Karpas-422 (cell line): ENCODE results near the gene SYT8. TPM values are rescaled to one million over a fixed set of nuclear protein-coding genes. Genes with fewer than 3 reads are reported as not detected.

Experiments
- DNase-seq: peaks from one replicate; pipeline ENCODE4 v3.0.0-alpha.2; 2015
- H2AFZ ChIP-seq: fragments of 200-600 bp; sonication (generic); 2 replicates; pipeline ENCODE4 v1.6.1; 2014; ENCODE audit warnings: antibody characterized with exemption, low read length, mixed read lengths
- H3K27ac ChIP-seq: fragments of 200-600 bp; sonication (generic); 2 replicates; pipeline ENCODE4 v1.5.1; 2014; ENCODE audit warnings: mild to moderate bottlenecking, low read length, moderate library complexity
- H3K27me3 ChIP-seq: fragments of 200-600 bp; sonication (generic); 2 replicates; pipeline ENCODE4 v1.6.1; 2014; ENCODE audit warnings: low read length, mixed read lengths
- H3K36me3 ChIP-seq: fragments of 200-600 bp; sonication (generic); 2 replicates; pipeline ENCODE4 v1.6.1; 2014; ENCODE audit warnings: low read length, mixed read lengths; ENCODE audit not compliant: insufficient read depth
- H3K4me1 ChIP-seq: fragments of 200-600 bp; sonication (generic); 2 replicates; pipeline ENCODE4 v1.6.1; 2014; ENCODE audit warnings: mild to moderate bottlenecking, low read length, mixed read lengths
- H3K4me2 ChIP-seq: fragments of 200-600 bp; sonication (generic); 2 replicates; pipeline ENCODE4 v1.6.1; 2014; ENCODE audit warnings: low read length, low read depth, mild to moderate bottlenecking; ENCODE audit not compliant: poor library complexity, severe bottlenecking
- H3K4me3 ChIP-seq: fragments of 200-600 bp; sonication (generic); 2 replicates; pipeline ENCODE4 v1.5.1; 2014; ENCODE audit warnings: mild to moderate bottlenecking, antibody characterized with exemption, low read length, mixed read lengths
- H3K79me2 ChIP-seq: fragments of 200-600 bp; sonication (generic); 2 replicates; pipeline ENCODE4 v1.6.1; 2014; ENCODE audit warnings: mild to moderate bottlenecking, low read length, mixed read lengths
- H3K9ac ChIP-seq: fragments of 200-600 bp; sonication (generic); 2 replicates; pipeline ENCODE4 v1.6.0; 2014; ENCODE audit warnings: low read length
- H3K9me2 ChIP-seq: fragments of 200-600 bp; sonication (generic), shearing (Covaris generic); replicated peaks from 2 replicates; pipeline ENCODE4 v1.6.0; 2014; ENCODE audit warnings: mild to moderate bottlenecking, low read length, moderate library complexity; ENCODE audit not compliant: insufficient read depth
- H3K9me3 ChIP-seq: fragments of 300-700, 200-600 bp; sonication (generic); 2 replicates; pipeline ENCODE4 v1.6.1; 2014; ENCODE audit warnings: low read length, mixed read lengths
- H4K20me1 ChIP-seq: fragments of 200-600 bp; sonication (generic); 2 replicates; pipeline ENCODE4 v1.6.1; 2014; ENCODE audit warnings: mild to moderate bottlenecking, antibody characterized with exemption, low read length, low read depth; ENCODE audit not compliant: insufficient read depth
- total RNA-seq: library from RNA; depleted of rRNA; stranded (reverse); fragments of >200 nt; shearing (Covaris generic); gene quantifications from 2 replicates; pipeline ENCODE4 v1.2.3, GENCODE V29; 2014; ENCODE audit warnings: low replicate concordance

Gene SYT8
- total RNA-seq, 1 experiment from 2014 or later = not detected

DNA sequence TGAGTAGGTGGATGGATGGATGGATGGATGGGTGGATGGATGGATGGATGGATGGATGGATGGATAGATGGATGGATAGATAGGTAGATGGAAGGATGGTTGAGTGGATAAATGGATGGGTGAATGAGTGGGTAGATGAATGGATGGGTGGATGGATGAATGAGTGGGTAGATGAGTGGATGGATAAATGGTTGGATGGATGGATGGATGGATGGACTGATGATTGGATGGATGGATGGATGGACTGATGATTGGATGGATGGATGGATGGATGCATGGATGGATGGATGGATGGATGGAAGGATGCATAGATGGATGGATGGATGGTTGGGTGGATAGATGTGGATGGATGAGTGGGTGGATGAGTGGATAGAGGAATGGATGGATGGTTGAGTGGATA, 13.2 kb upstream of the SYT8 start:
- H3K79me2 ChIP-seq = no peaks in the 10 kb centered on the region
- no peaks in the 10 kb centered on the region for H3K9me3 ChIP-seq
- H2AFZ ChIP-seq = no peak overlapping the region
- no peak overlapping the region for H3K4me3 ChIP-seq
- no peaks in the 10 kb centered on the region for H3K4me1 ChIP-seq
- no peak overlapping the region for H3K4me2 ChIP-seq
- H4K20me1 ChIP-seq = no peaks in the 10 kb centered on the region
- no peaks in the 10 kb centered on the region for H3K36me3 ChIP-seq
- H3K9ac ChIP-seq = no peak overlapping the region
- H3K27me3 ChIP-seq = no peaks in the 10 kb centered on the region; the same call in 1 of the 2 replicates
- H3K9me2 ChIP-seq = no peaks in the 10 kb centered on the region
- no peak overlapping the region for H3K27ac ChIP-seq
- no peak for DNase-seq

DNA sequence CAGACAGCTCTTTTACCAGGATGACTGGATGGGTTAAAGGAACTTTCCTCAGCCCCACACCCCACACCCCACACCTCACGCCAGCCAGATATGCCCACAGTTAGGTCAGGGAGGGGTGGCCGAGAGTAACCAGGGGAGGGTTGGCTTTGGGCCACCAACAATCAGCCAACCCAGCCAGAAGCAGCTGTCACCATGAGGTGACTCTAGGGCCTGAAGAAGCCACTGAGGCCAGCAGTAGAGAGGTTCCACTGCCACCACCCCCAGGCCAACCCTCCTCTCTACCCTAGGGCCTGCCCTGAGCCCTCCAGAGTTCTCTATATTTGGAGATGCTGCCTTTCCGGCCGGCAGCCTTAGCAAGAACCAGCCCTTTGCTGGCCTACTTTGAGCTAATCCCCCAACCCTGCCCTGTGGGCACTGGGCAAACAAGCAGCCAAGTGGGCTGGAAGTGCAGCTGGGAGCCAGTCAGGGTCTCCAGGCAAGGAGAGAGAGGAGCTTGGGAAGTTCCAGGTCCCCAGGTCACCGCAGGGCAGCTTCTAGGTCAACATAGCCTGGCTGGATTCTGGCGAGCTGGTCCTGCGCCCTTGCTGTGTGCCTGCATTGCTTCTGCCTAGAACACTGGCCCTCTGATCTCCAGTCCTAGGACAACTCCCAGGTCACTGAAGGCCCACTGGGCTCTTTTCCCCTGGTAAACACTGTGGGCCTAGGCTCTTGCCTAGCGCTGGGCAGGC, 12.0 kb upstream of the SYT8 start:
- Histone ChIP-seq H3K4me3 (no peak overlapping the region), H2AFZ (no peak overlapping the region), H3K9me2 (no peaks in the 10 kb centered on the region), H3K27ac (no peak overlapping the region), H3K27me3 (no peaks in the 10 kb centered on the region), H3K4me2 (no peak overlapping the region), H3K9ac (no peak overlapping the region), H3K9me3 (no peaks in the 10 kb centered on the region), H3K4me1 (no peaks in the 10 kb centered on the region), H4K20me1 (no peaks in the 10 kb centered on the region), H3K79me2 (no peaks in the 10 kb centered on the region), H3K36me3 (no peaks in the 10 kb centered on the region)
- DNase-seq = no peak

DNA sequence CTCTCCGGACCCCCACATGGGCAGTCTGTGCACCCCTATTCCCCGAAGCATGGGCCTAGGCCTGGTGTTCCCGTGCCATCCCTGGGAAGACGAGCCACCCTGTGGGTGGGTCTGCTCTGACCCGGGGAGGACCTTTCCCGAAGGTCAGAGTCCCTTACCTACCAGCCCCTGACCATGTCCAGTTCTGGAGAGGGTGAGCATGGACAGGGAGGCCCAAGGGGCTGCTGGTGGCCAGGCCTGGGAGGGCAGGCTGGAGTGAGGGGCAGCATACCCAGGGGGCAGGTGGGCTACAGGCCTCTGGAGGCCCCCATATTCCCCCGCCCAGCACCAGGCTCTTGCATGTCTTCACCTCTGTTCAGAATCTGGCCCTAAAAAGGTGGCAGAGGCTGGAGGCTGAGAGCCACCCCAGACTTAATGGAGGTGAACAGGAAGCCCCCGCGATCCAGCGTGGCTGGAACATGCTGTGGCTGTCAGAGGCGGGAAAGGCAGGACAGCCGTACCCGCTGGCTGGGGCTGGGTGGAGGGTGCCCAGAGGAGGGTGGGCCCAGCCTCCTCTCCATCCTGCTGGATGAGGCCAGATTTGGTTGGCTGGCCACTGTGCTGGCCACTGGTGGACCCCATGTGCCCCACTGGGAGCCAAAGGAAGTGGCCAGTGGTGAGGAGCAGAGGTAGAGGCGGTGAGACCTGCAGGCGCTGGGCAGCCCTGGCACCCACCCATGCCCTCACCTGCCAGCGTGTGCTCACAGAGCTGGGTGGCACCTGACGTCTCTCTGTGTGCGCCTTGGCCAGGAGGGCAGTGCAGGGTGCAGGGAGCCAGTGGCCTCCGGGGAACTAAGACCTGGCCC, 11.2 kb upstream of the SYT8 start:
- Histone ChIP-seq H3K9me3 (no peaks in the 10 kb centered on the region), H4K20me1 (0 out of 2 replicates have a peak, but pooled peaks cover under 1% of the 10 kb centered on the region), H2AFZ (no peak overlapping the region), H3K27ac (no peak overlapping the region), H3K36me3 (no peaks in the 10 kb centered on the region), H3K4me1 (no peaks in the 10 kb centered on the region), H3K9ac (no peak overlapping the region), H3K4me2 (no peak overlapping the region), H3K27me3 (no peaks in the 10 kb centered on the region), H3K4me3 (no peak overlapping the region), H3K9me2 (no peaks in the 10 kb centered on the region), H3K79me2 (no peaks in the 10 kb centered on the region)
- DNase-seq = peak; percentile 19

- H3K27ac ChIP-seq = no peak overlapping the region
Observed at GRCh38 chr11:1824221-1825038, 10.4 kb upstream of the SYT8 start.

GRCh38 chr11:1825039-1825740, 9.6 kb upstream of the SYT8 start:
- no peak overlapping the region for H2AFZ ChIP-seq
- H3K79me2 ChIP-seq = no peaks in the 10 kb centered on the region
- H3K9me3 ChIP-seq = no peaks in the 10 kb centered on the region
- H3K27me3 ChIP-seq = no peaks in the 10 kb centered on the region
- DNase-seq = peak; percentile 81
- no peak overlapping the region for H3K4me2 ChIP-seq
- 0 out of 2 replicates have a peak, but pooled peaks cover 3% of the 10 kb centered on the region for H4K20me1 ChIP-seq
- no peaks in the 10 kb centered on the region for H3K36me3 ChIP-seq
- no peak overlapping the region for H3K27ac ChIP-seq
- no peaks in the 10 kb centered on the region for H3K4me1 ChIP-seq
- no peak overlapping the region for H3K4me3 ChIP-seq
- H3K9me2 ChIP-seq = no peaks in the 10 kb centered on the region
- no peak overlapping the region for H3K9ac ChIP-seq

More at GRCh38 chr11:1824221-1825038, 10.4 kb upstream of the SYT8 start:
- no peaks in the 10 kb centered on the region for H3K4me1 ChIP-seq
- no peak overlapping the region for H2AFZ ChIP-seq
- H3K9me3 ChIP-seq = no peaks in the 10 kb centered on the region
- 0 out of 2 replicates have a peak, but pooled peaks cover 3% of the 10 kb centered on the region for H4K20me1 ChIP-seq
- no peaks in the 10 kb centered on the region for H3K36me3 ChIP-seq
- H3K4me3 ChIP-seq = no peak overlapping the region
- DNase-seq = peak; percentile 29
- H3K27me3 ChIP-seq = no peaks in the 10 kb centered on the region
- H3K9ac ChIP-seq = no peak overlapping the region
- H3K4me2 ChIP-seq = no peak overlapping the region
- no peaks in the 10 kb centered on the region for H3K9me2 ChIP-seq
- no peaks in the 10 kb centered on the region for H3K79me2 ChIP-seq

DNA sequence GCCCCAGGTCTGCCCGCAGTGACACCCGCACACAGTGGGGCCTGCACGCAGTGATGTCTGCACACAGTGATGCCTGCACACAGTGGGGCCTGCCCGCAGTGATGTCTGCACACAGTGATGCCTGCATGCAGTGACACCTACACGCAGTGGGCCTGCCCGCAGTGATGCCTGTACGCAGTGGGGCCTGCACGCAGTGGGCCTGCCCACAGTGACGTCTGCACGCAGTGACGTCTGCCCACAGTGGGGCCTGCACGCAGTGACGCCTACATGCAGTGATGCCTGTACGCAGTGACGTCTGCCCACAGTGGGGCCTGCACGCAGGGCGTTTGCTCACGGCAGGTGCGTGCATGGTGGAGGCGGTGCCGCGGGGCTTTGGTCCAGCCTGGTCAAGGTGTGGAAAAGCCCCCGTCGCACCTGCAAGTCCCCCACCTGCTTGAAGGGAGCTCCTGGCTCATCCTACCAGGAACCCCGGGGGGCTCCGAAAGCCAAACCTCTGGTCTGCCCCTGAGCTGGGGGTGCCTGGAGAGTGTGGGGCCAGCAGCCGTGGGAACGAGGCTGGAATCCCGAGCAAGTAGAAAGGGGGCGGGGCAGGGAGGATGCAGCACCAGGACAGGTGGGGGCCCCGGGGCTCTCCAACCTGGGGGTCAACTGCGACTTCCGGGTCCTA, 8.9 kb upstream of the SYT8 start:
- Histone ChIP-seq H2AFZ (no peak overlapping the region), H3K4me1 (no peaks in the 10 kb centered on the region), H3K27ac (no peak overlapping the region), H3K36me3 (no peaks in the 10 kb centered on the region), H3K4me2 (no peak overlapping the region), H3K4me3 (no peak overlapping the region), H3K9ac (no peak overlapping the region), H3K79me2 (no peaks in the 10 kb centered on the region), H3K9me2 (no peaks in the 10 kb centered on the region), H4K20me1 (0 out of 2 replicates have a peak, but pooled peaks cover 3% of the 10 kb centered on the region), H3K27me3 (no peaks in the 10 kb centered on the region), H3K9me3 (no peaks in the 10 kb centered on the region)
- DNase-seq = peak; percentile 36

DNA sequence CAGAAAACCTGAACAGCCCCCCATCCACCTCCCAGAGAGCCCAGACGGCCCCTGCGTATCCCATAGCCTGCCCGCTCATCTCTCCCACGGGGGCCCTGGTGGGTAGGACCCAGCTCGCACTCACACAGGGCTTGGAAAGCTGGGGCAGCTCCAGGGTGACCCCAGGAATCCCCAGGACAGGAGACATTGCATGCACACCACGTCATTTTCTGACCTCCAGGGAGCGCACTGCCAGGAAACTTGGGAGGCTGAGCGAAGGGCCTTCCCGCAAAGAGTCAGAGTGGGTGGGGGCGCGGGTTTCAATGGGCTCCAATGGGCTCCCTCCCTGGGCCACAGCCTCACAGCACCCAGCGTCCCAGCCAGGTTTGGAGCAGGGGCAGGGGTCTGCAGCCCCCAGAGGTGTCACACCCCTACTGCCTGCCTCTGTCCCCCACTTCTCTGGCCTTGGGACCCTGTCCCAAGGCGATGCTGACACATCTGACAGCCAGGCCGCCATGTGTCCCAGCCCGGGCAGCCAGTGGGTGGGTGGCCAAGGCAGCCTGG, 8.2 kb upstream of the SYT8 start:
- H3K9ac ChIP-seq = no peak overlapping the region
- peak; percentile 48 for DNase-seq
- H3K79me2 ChIP-seq = no peaks in the 10 kb centered on the region
- H3K36me3 ChIP-seq = no peaks in the 10 kb centered on the region
- H3K9me3 ChIP-seq = no peaks in the 10 kb centered on the region
- H4K20me1 ChIP-seq = 0 out of 2 replicates have a peak, but pooled peaks cover 3% of the 10 kb centered on the region
- no peak overlapping the region for H3K27ac ChIP-seq
- H2AFZ ChIP-seq = no peak overlapping the region
- no peaks in the 10 kb centered on the region for H3K27me3 ChIP-seq
- H3K4me3 ChIP-seq = no peak overlapping the region
- no peaks in the 10 kb centered on the region for H3K9me2 ChIP-seq
- H3K4me2 ChIP-seq = no peak overlapping the region
- no peaks in the 10 kb centered on the region for H3K4me1 ChIP-seq
